HuH-7 (cell line): ENCODE data around the gene STX18.
"Not testable (repeated sequence)": the region's sequence is repeated elsewhere in the genome, so short reads cannot be mapped to it uniquely, and the experiment has no call there.

Source experiments
- DNase-seq: peaks from one replicate; pipeline ENCODE4 v3.0.0; 2011; ENCODE audit warnings: low spot score

STX18 gene

GRCh38 chr4:4541661-4542570, at the start of gene STX18:
TSS of gene STX18 (minus strand) at chr4:4542048. CDS start at chr4:4541964, 84 bp downstream.
- DNase-seq = peak; percentile 71

- DNase-seq = no peak
Observed at GRCh38 chr4:4591071-4591470, 49.2 kb upstream of the STX18 start.

DNA sequence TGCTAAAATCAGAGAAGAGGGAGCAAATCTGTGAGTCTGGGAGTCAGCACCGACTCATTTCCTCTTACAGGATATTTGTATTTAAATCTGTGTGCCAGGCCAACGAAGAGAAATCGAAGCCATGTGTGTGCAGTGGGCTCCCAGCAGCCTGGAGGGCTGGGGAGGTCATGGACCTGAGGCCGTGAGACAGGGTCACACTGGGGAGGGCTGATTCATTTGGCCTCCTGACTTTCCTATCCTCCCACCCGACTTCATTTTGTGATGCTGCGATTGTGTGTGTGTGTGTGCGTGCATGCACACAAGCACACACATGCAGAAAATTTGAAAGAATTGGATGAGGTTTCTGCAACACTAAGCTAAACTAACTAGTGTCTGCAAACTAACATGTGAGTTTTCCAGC, 48.7 kb upstream of the STX18 start:
- DNase-seq = no peak

GRCh38 chr4:4585012-4585670, 43.3 kb upstream of the STX18 start:
- DNase-seq = no peak

GRCh38 chr4:4583606-4584005, 41.8 kb upstream of the STX18 start:
- no peak for DNase-seq

GRCh38 chr4:4582653-4583052, 40.8 kb upstream of the STX18 start:
- no peak for DNase-seq

GRCh38 chr4:4580494-4580893, 38.6 kb upstream of the STX18 start:
- no peak for DNase-seq

DNA sequence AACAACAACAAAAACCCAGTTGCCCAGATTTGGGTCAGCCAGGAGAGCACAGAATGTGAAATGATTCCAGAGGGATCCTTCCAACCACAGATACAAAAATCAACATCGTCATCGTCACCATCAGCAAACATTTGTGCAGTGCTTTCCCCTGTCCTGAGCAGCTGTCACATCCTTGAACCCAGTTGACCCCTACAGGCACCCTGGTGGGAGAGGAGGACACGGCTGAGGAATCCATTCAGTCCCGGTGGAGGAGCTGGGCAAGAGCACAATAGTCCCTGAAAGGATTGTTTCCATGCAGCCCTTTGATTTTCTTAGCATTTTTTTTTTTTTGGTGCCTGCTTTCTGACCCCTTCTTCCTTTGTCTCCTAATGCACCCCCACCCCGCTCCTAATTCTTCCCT, 37.1 kb upstream of the STX18 start:
- DNase-seq = no peak

- DNase-seq = no peak
Observed at GRCh38 chr4:4577359-4577875, 35.6 kb upstream of the STX18 start.

DNA sequence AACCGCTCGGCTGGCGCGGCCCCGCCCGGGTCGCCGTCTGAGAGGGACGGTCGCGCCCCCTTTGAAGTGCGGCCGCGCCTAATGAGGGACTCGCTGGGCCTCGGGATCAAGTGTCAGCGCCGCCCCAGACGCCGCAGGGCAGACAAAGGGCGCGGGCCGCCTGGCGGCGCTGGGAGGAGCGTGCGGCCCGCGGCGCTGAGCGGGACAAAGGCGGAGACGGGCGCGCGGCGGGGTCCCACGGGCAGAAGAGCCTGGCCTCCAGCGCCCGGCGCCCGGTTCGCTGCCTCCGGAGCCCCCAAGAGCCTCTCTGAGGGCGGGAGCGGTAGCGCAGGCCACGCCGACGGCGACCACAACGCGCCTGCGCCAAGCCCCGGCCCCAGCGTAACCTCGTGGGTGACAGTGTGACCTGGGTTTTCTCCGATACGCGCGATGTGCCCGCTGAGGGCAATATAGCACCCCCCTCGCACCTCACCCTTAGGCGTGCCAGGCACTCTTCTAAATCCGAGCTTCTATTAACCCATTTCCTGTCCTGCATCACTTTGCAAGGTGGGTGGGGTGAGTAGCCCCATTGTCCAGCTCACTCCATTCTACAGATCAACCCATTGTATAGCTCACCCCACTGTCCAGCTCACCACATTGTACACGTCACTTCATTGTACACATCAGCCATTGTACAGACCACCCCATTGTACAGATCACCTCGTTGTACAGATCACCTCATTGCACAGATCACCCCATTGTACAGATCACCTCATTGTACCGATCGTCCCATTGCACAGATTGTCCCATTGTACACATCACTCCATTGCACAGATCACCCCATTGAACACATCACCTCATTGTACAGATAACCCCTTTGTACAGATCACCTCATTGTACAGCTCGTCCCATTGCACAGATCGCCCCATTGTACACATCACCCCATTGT, 33.7 kb upstream of the STX18 start:
- DNase-seq = peak; percentile 67

- DNase-seq = peak; percentile 32
Observed at GRCh38 chr4:4574792-4575191, 32.9 kb upstream of the STX18 start.

GRCh38 chr4:4574052-4574451, 32.2 kb upstream of the STX18 start:
- no peak for DNase-seq

DNA sequence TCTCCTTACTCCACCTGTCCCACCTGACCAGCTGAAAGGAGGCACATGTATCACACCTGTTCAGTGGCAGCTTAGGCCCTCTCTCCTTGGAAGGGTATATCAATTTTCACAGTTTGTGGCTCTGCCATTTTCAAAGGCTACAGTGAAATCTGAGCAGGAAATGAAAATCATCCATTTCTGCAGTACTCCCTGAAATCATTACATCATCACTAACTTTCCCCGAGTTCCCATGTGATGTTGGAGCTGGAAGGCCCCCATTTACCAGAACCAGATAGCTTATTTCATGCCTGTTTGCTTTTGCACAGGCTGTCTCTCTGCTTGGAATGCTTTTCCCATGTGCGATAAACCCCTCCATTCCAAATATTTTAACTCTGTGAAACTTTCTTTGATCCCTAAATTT, 31.0 kb upstream of the STX18 start:
- no peak for DNase-seq

GRCh38 chr4:4569861-4570260, 28.0 kb upstream of the STX18 start:
- not testable (repeated sequence) for DNase-seq

- DNase-seq = no peak
Observed at GRCh38 chr4:4568806-4569427, 27.1 kb upstream of the STX18 start.

- not testable (repeated sequence) for DNase-seq
Observed at GRCh38 chr4:4566359-4566758, 24.5 kb upstream of the STX18 start.

- no peak for DNase-seq
Observed at GRCh38 chr4:4564522-4564921, 22.7 kb upstream of the STX18 start.

DNA sequence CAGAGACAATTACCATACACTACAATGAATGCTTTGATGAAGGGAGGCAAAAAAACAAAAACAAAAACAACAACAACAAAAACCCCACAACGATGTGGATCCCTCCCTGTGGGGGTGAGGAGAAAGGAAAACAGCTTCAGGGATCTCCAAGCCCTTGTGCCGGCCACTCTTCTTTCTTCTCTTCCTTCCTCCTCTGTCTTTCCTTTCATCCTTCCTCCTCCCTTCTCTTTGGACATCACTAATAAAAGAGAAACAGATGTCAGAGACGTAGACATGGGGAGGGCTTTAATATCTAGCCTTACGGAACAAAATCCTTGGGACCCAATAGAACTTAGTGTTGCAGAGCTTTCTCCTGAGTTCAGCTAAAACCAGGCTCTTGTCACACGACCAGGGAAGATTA, 18.8 kb upstream of the STX18 start:
- no peak for DNase-seq

- no peak for DNase-seq
Observed at GRCh38 chr4:4560136-4560535, 18.3 kb upstream of the STX18 start.

DNA sequence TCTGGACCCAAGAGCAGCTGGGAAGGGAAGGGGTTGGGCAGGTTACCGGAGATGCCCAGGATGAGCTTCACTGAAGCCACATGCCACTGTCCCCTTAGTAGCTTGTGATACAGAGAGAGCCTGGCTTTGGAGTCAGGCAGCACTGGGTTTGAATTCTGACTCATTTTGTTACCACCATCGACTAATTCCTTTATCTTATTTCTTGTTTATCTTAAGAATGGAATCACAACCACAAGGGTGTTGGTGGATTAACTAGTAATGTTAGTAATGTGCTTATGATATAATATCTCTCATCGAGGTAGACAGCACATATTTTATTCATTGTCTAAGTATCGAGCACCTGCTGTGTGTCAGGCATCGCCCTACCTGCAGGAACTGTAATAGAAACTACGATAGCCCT, 17.7 kb upstream of the STX18 start:
- no peak for DNase-seq

DNA sequence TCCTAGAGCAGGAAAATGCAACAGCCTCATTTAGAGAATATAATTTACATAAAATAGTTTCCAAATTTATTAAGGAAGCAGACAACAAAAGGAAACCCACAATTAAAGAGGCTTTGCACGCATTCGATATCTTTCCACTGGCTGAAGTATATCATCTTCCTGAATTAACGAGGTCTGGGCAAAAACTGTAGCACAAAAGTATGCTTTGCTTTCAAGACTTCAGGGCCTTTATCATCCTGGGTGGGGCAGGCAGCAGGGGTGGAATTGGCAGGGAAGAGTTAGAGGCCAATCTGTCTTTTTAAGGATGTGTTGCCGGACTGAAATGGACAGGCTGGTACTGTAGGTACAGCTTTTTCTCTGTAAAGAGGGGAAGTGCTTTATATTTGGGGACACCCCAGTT, 17.0 kb upstream of the STX18 start:
- no peak for DNase-seq

DNA sequence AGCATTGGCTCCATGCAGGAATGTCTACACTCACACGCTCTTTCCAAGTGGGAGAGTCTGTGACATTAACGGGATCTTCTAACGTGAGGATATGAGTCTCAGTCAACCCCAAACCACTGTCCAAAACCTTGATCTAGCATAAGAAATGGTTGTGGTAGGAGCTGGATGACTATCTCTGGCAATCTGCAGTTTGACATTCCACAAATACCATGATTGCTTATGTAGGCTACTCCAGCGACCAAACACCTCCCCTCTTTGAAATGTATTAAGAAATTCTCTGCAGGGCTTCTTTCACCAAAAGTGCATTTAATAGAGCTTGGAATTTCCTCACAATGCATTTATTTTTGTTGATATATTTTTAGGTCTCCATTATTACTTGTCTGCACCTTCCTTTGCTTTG, 14.1 kb upstream of the STX18 start:
- DNase-seq = peak; percentile 10
